CD14-positive monocyte (primary cell): ENCODE measurements around the gene SMYD4. TPM values are rescaled to one million over a fixed set of nuclear protein-coding genes. Genes with fewer than 3 reads are reported as not detected.

Experiments
- DNase-seq, 3 donors: peaks; one replicate each; pipeline ENCODE4 v3.0.0-alpha.2; 2011 to 2022
- H2AFZ ChIP-seq: 2 replicates; pipeline ENCODE4 v1.6.0; 2012; ENCODE audit warnings: mild to moderate bottlenecking, low read depth, low read length, inconsistent platforms; ENCODE audit not compliant: insufficient read depth, poor library complexity, severe bottlenecking
- H3K27ac ChIP-seq, 2 donors: 1 replicate in 1 of 2; 2 replicates in 1 of 2; pipeline ENCODE4 v1.5.1; 2012 to 2013; ENCODE audit warnings: low read length in 2 of 2, control low read depth in 1 of 2, inconsistent platforms in 1 of 2, low read depth in 1 of 2, mild to moderate bottlenecking in 1 of 2
- H3K27me3 ChIP-seq, 2 donors: one replicate each; pipeline versions ENCODE4 v1.6.0 to v1.6.1; 2011 to 2013; ENCODE audit warnings: low read length in 2 of 2; ENCODE audit not compliant: control insufficient read depth in 2 of 2, insufficient read depth in 2 of 2
- H3K36me3 ChIP-seq, 2 donors: replicated peaks in 1 of 2; 1 replicate in 1 of 2; 2 replicates in 1 of 2; pipeline versions ENCODE4 v1.5.1 to v1.6.1; 2012 to 2013; ENCODE audit warnings: low read length in 2 of 2, control low read depth in 1 of 2, inconsistent platforms in 1 of 2, mild to moderate bottlenecking in 1 of 2; ENCODE audit not compliant: insufficient read depth in 2 of 2, control insufficient read depth in 1 of 2
- H3K4me1 ChIP-seq, 2 donors: 1 replicate in 1 of 2; 2 replicates in 1 of 2; pipeline versions ENCODE4 v1.5.1 to v1.6.1; 2012 to 2013; ENCODE audit warnings: low read length in 2 of 2, control low read depth in 1 of 2, inconsistent platforms in 1 of 2, mild to moderate bottlenecking in 1 of 2, moderate library complexity in 1 of 2; ENCODE audit not compliant: insufficient read depth in 2 of 2, control insufficient read depth in 1 of 2
- H3K4me2 ChIP-seq: replicated peaks from 2 replicates; pipeline ENCODE3; 2012; ENCODE audit warnings: low read length, moderate library complexity, mild to moderate bottlenecking; ENCODE audit not compliant: poor library complexity, severe bottlenecking; ENCODE audit errors: extremely low read depth
- H3K4me3 ChIP-seq, 3 experiments: fragments of 200-600 bp in 1 of 3; sonication (generic) in 1 of 3; replicated peaks in 1 of 3; 1 replicate in 2 of 3; 2 replicates in 1 of 3; pipeline ENCODE4 v1.5.1; 2011 to 2013; ENCODE audit warnings: low read length in 3 of 3, mild to moderate bottlenecking in 3 of 3, control low read depth in 2 of 3, low read depth in 2 of 3, inconsistent platforms in 1 of 3, moderate library complexity in 1 of 3
- H3K79me2 ChIP-seq: 2 replicates; pipeline ENCODE4 v1.6.0; 2012; ENCODE audit warnings: mild to moderate bottlenecking, control low read depth, inconsistent platforms, low read length, moderate library complexity; ENCODE audit not compliant: insufficient read depth
- H3K9ac ChIP-seq: 2 replicates; pipeline ENCODE4 v1.6.0; 2017; ENCODE audit warnings: low read length, mild to moderate bottlenecking; ENCODE audit not compliant: insufficient read depth, poor library complexity, severe bottlenecking
- H3K9me3 ChIP-seq, 2 donors: replicated peaks in 1 of 2; 1 replicate in 1 of 2; 2 replicates in 1 of 2; pipeline versions ENCODE4 v1.5.1 to v1.6.1; 2012 to 2013; ENCODE audit warnings: low read length in 2 of 2, control low read depth in 1 of 2; ENCODE audit not compliant: control insufficient read depth in 1 of 2, insufficient read depth in 1 of 2
- H4K20me1 ChIP-seq: 2 replicates; pipeline ENCODE4 v1.6.0; 2012; ENCODE audit warnings: mild to moderate bottlenecking, low read length, control low read depth, moderate library complexity; ENCODE audit not compliant: insufficient read depth
- H3K27ac Mint-ChIP-seq, 7 donors: one replicate each; pipeline ENCODE4 v1.8.0; 2020; ENCODE audit warnings: mild to moderate bottlenecking in 7 of 7, mixed read lengths in 7 of 7, moderate library complexity in 6 of 7, inconsistent platforms in 2 of 7
- H3K27me3 Mint-ChIP-seq, 3 donors: one replicate each; pipeline ENCODE4 v1.8.0; 2021 to 2022; ENCODE audit warnings: low read depth in 3 of 3, mild to moderate bottlenecking in 3 of 3, mixed read lengths in 3 of 3, moderate library complexity in 3 of 3, inconsistent platforms in 1 of 3
- H3K36me3 Mint-ChIP-seq, 2 donors: one replicate each; pipeline ENCODE4 v1.8.0; 2020; ENCODE audit warnings: mixed read lengths in 2 of 2, inconsistent platforms in 1 of 2, mild to moderate bottlenecking in 1 of 2
- H3K4me1 Mint-ChIP-seq: one replicate; pipeline ENCODE4 v1.8.0; 2020; ENCODE audit warnings: mild to moderate bottlenecking, mixed read lengths
- H3K4me3 Mint-ChIP-seq, 2 donors: one replicate each; pipeline ENCODE4 v1.8.0; 2020; ENCODE audit warnings: mild to moderate bottlenecking in 2 of 2, mixed read lengths in 2 of 2, moderate library complexity in 1 of 2
- H3K9me3 Mint-ChIP-seq, 7 donors: one replicate each; pipeline ENCODE4 v1.8.0; 2020 to 2022; ENCODE audit warnings: mixed read lengths in 7 of 7, mild to moderate bottlenecking in 6 of 7, moderate library complexity in 6 of 7, inconsistent platforms in 2 of 7
- WGBS: methylation state at CpG from one replicate; pipeline ENCODE4 v1.1.5; 2013; ENCODE audit warnings: missing lambda C conversion rate; ENCODE audit not compliant: insufficient coverage; 5-methylcytosine and 5-hydroxymethylcytosine counted together
- intact Hi-C, 2 donors: fragments of 100-400 bp; cut with micrococcal nuclease; formaldehyde crosslinking; loops; one replicate each; pipeline versions ENCODE4 v1.15.0 to v1.15.1; 2023
- polyA plus RNA-seq, 3 donors: library from polyadenylated mRNA; depleted of rRNA in 1 of 3; unstranded in 2 of 3; stranded (reverse) in 1 of 3; fragments of 300-500 nt in 2 of 3; fragments of >200 nt in 1 of 3; fragmentation: Illumina TruSeq in 2 of 3; gene quantifications; 1 replicate in 2 of 3; 2 replicates in 1 of 3; pipeline ENCODE4 v1.2.3, GENCODE V29; 2012 to 2021
- TF ChIP-seq, protein P1 (sequence below): fragments of 200-600 bp; IDR thresholded peaks from one replicate; pipeline ENCODE4 v1.8.0; 2022; ENCODE audit warnings: antibody characterized with exemption, mild to moderate bottlenecking

SMYD4 gene
- polyA plus RNA-seq, 3 donors = 3.2 to 7.6 (median 6.1) TPM

DNA sequence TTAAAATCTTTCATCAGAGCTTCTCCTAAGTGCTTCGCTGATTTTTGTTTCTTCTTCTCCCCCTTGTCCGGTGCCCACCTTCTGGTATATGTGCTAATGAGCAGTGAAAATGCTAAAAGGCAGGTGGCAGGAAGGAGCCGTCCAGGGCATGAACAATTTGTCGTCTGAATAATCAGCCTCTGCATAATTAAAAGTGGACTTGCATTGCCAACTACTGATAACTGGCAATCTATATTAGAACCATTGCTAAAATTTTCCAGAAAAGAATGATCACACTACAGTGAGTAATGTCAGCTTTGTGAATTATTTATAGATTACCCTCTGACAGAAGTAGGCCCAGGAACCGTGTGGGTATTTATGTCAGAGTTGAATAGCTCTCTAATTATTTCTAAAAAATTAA is 39.8 kb downstream of the SMYD4 start:
- Histone ChIP-seq H3K9ac (no peak overlapping the region), H3K9me3 (no peaks in the 10 kb centered on the region), H3K27ac (no peak overlapping the region), H4K20me1 (no peaks in the 10 kb centered on the region), H3K4me2 (no peak overlapping the region), H3K79me2 (no peaks in the 10 kb centered on the region), H3K27me3 (no peaks in the 10 kb centered on the region), H3K4me3 (no peak overlapping the region), H2AFZ (no peak overlapping the region), H3K4me1 (no peaks in the 10 kb centered on the region), H3K36me3 (peaks cover 6 to 21% of the 10 kb centered on the region in 2 donors)
- Mint-ChIP-seq H3K27ac (peak overlapping the region in 1 of 7 donors; percentile 50), H3K36me3 (peaks cover 23 to 46% of the 10 kb centered on the region in 2 donors), H3K4me3 (no peak overlapping the region), H3K9me3 (no peaks in the 10 kb centered on the region), H3K27me3 (peaks cover 0 to 3% (median 0%) of the 10 kb centered on the region in 3 donors), H3K4me1 (peaks cover 2% of the 10 kb centered on the region)
- no CpG with 5 or more reads among the region's 5 CpGs for WGBS
- intact Hi-C loops = loop anchor here in 1 of 2 donors (10.0 kb wide), 1 partner anchor 115 kb away; no protein-coding TSS in a partner anchor
- no peak for DNase-seq
- TF ChIP-seq, protein P1, sequence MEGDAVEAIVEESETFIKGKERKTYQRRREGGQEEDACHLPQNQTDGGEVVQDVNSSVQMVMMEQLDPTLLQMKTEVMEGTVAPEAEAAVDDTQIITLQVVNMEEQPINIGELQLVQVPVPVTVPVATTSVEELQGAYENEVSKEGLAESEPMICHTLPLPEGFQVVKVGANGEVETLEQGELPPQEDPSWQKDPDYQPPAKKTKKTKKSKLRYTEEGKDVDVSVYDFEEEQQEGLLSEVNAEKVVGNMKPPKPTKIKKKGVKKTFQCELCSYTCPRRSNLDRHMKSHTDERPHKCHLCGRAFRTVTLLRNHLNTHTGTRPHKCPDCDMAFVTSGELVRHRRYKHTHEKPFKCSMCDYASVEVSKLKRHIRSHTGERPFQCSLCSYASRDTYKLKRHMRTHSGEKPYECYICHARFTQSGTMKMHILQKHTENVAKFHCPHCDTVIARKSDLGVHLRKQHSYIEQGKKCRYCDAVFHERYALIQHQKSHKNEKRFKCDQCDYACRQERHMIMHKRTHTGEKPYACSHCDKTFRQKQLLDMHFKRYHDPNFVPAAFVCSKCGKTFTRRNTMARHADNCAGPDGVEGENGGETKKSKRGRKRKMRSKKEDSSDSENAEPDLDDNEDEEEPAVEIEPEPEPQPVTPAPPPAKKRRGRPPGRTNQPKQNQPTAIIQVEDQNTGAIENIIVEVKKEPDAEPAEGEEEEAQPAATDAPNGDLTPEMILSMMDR = no peak

DNA sequence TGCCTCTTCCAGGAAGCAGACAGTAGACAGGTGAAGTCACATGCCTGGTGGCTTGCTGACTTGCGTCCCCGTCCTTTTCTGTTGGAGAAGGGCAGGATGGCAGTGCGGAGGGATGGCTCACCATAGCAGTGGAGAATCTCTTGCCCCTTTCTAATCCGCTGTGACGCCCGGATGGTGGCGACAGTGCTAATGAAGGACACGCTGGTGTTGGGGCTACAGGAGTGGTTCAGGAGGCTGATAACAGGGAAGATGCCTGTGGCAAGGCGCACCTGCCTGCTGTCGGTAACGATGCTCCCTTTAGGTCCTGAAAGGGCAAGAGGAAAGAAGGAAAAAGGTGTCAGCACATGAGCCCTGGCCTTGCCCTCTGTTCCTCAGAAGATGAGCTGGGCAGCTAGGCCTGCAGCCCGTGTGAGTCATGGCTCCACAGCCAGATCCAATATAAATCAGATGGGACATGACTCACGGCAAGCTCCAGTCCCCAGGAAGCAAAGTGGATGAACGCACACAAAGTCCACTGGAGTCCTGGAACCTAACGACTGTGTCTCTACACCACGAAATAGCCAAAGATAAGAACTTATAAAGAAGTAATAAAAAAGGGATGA is 42.3 kb downstream of the SMYD4 start:
- DNase-seq = no peak
- no peaks in the 10 kb centered on the region for H3K9me3 ChIP-seq
- Mint-ChIP-seq H3K4me3 (no peak overlapping the region), H3K4me1 (peaks cover 22% of the 10 kb centered on the region), H3K9me3 (no peaks in the 10 kb centered on the region), H3K36me3 (peaks cover 22 to 40% of the 10 kb centered on the region in 2 donors), H3K27me3 (peaks cover 0 to 6% (median 0%) of the 10 kb centered on the region in 3 donors), H3K27ac (peak overlapping the region in 2 of 7 donors; percentile 11 to 21)
- no peak overlapping the region for H3K4me3 ChIP-seq
- H3K36me3 ChIP-seq = peaks cover 6 to 21% of the 10 kb centered on the region in 2 donors
- H3K27me3 ChIP-seq = no peaks in the 10 kb centered on the region
- H2AFZ ChIP-seq = no peak overlapping the region
- 94% methylated on average over 7 of the region's 16 CpGs for WGBS
- peak overlapping the region in 1 of 2 donors; percentile 7 for H3K27ac ChIP-seq
- H4K20me1 ChIP-seq = no peaks in the 10 kb centered on the region
- H3K4me2 ChIP-seq = no peak overlapping the region
- H3K79me2 ChIP-seq = no peaks in the 10 kb centered on the region
- TF ChIP-seq, protein P1 = no peak
- no peak overlapping the region for H3K9ac ChIP-seq
- H3K4me1 ChIP-seq = peaks cover 20 to 21% of the 10 kb centered on the region in 2 donors
- intact Hi-C loops = loop anchor here in 1 of 2 donors (10.0 kb wide), 1 partner anchor 113 kb away; no protein-coding TSS in a partner anchor
